ENCODE results near the gene AP3S1.

AP3S1 gene

DNA sequence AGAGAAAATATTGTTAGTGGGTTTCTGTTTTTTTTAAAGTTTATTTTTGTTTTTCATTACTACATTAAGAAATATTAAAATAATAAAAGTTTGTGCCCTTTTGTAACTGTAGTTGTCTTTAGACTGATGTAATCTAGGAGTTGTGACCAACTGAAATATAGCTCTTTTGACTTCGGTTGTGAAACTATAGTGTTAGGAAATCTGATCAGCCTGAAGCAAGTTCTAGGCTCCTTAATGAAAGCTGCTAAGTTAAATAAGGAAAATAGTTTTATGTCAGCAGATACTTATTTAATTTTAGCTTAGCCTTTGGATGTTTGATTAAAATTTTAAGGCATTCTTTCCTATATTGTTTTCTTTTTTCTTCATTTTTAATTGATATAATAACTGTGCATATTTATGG is 14.2 kb downstream of the AP3S1 start:
- TF ChIP-seq, protein P1, sequence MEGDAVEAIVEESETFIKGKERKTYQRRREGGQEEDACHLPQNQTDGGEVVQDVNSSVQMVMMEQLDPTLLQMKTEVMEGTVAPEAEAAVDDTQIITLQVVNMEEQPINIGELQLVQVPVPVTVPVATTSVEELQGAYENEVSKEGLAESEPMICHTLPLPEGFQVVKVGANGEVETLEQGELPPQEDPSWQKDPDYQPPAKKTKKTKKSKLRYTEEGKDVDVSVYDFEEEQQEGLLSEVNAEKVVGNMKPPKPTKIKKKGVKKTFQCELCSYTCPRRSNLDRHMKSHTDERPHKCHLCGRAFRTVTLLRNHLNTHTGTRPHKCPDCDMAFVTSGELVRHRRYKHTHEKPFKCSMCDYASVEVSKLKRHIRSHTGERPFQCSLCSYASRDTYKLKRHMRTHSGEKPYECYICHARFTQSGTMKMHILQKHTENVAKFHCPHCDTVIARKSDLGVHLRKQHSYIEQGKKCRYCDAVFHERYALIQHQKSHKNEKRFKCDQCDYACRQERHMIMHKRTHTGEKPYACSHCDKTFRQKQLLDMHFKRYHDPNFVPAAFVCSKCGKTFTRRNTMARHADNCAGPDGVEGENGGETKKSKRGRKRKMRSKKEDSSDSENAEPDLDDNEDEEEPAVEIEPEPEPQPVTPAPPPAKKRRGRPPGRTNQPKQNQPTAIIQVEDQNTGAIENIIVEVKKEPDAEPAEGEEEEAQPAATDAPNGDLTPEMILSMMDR (IDR thresholded peaks at IDR 0.05; ENCODE audit: extremely low read depth, missing control alignments): no peak
- no peak for DNase-seq (ENCODE audit: low spot score)

DNA sequence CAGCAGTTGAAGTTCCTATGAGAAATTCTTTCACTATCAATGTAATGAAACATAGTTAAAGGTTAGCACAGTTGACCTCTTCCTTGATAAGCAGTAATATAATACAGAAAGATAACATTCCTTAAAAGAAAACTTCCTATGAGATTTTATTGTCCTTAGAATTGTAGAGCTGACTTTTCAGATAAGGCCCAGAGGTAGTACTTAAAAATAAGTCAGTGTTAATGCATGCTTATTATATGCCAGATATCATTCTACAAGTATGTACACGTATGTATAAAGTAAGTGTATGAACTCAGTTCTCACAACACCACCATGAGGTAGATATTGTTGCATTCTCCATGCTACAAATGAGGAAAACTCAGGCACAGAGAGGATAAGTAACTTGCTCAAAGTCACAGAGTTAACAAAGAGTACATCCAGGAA is 15.3 kb downstream of the AP3S1 start:
- no peak for DNase-seq (ENCODE audit: low spot score)
- TF ChIP-seq, protein P1 (IDR thresholded peaks at IDR 0.05; ENCODE audit: extremely low read depth, missing control alignments): no peak

DNA sequence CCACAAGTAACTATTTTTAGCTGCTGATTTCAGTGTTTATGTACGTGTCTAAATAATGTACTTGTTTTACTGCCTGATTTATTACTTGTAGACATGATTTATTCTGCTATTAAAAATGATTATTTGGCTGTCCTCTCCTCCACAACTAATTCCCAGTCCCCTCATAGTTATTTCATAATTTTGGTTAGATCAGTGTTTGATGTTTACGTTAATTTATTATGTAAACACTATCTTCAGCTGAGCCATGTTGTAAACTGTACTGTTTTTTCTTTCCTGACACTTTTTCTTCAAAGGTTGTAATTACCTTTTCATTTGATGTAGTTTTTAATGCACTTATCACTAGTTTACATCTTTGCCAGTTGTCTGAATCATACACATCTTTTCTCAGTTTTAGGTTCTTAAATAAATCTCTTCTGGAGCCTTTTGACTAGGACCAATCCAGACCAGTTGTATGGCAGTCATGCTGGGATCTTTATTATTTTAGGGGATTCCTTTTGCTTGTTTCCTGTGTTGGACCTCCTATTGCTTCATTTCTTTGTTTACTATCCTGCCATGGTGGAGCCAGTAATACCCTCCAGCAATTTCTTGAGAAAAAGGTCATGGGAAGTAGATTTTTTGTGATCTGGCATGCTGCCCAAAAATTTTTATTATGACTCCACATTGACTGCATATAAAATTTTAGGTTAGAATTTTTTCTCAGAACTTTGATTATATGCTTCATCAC is 16.1 kb downstream of the AP3S1 start:
- TF ChIP-seq, protein P1 (IDR thresholded peaks at IDR 0.05; ENCODE audit: extremely low read depth, missing control alignments): no peak
- DNase-seq (ENCODE audit: low spot score): no peak

DNA sequence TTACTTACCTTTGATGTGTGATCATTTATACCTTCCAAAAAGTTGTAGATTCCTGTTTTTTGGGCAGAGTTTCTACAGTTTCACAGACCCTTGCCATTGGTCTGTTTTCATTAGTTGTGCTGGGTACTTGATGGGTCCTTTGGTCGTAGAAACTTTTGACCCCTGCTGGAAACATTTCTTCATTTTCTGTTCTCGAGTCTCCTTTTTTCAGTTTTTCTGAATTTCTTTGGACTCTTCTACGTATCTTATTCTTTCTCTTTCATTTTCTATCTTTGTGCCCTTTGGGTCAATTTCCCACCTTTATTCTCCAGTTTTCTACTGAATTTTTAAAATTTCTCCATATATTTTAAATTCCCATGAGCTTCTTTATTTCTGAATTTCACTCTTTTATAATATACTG is 16.7 kb downstream of the AP3S1 start:
- TF ChIP-seq, protein P1 (IDR thresholded peaks at IDR 0.05; ENCODE audit: extremely low read depth, missing control alignments): no peak
- DNase-seq (ENCODE audit: low spot score): no peak

DNA sequence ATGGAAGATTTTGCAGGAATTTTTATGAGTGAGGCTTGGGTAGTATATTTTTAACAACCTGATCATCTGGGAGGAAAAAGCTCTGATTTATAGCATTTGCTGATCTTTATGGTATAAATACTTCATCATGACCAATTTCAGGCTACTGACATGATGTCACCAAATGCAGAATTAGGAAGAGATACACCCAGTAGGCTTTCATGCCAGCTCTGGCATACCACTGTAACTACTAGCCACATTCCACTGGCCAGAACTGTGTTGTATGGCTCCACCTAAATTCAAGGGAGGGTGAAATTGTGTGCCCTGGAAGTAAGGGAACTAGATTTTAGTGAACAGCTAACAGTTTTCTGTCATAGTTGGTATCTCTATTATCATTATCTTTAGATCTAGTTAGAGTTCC is 17.6 kb downstream of the AP3S1 start:
- TF ChIP-seq, protein P1 (IDR thresholded peaks at IDR 0.05; ENCODE audit: extremely low read depth, missing control alignments): no peak
- DNase-seq (ENCODE audit: low spot score): no peak

DNA sequence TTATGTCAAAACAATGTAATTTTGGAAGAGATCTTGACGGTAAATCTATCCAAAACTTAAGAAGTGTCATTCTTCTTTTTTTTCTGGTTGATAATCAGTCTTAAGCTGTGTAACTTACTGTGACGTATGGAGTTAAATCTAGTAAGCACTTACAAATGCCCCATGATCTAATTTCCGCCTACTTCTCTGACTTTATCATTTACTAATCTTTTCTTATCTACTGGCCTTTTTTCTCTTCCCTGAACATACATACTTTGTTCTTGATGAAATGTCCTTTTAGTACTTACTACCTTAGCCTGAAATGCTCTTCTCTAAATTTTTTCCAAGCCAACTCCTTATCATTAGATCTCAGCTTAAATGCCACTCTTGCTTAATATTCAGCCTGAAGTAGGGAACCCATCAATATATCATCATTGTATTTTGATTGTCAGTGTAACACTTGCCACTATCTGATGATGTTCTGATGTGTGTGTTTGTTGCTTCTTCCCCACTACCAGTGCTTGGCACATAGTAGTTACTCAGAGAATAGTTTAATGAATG is 27.6 kb downstream of the AP3S1 start:
- no peak for DNase-seq (ENCODE audit: low spot score)
- TF ChIP-seq, protein P1 (IDR thresholded peaks at IDR 0.05; ENCODE audit: extremely low read depth, missing control alignments): no peak

DNA sequence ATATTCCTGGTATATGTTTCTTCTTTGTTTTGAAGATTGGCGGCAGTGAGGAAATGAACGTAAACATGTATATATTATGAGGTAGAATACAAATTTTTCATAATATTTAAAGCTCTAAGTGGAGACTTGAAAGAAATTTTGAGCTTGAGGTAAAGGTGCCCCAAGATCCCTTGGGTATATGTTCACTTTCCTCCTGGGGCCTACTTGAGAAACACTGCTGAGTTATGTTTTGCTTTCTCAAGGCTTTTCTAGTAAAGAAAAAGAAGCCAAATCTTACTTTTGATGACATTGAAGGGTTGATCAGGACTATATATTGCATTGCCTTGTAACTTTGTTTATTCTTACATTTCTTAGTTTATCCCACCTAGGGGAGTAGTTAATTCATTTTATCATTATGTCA is 30.7 kb downstream of the AP3S1 start:
- DNase-seq (ENCODE audit: low spot score): no peak
- TF ChIP-seq, protein P1 (IDR thresholded peaks at IDR 0.05; ENCODE audit: extremely low read depth, missing control alignments): no peak

Data from GM20000 (cell line).